Neural cell (in vitro differentiated cells): Measurements from ENCODE around the gene TM9SF3.

Experiments used
- CTCF ChIP-seq: fragments of 450-650 bp; IDR thresholded peaks from 2 replicates; pipeline ENCODE4 v1.5.1; 2014; ENCODE audit warnings: antibody characterized with exemption, mild to moderate bottlenecking, moderate library complexity; ENCODE audit not compliant: poor library complexity, severe bottlenecking
- EZH2 ChIP-seq: fragments of 200-600, 300-800 bp; shearing (Covaris generic), sonication (generic); IDR thresholded peaks from 2 replicates; pipeline ENCODE4 v1.6.1; 2014; ENCODE audit warnings: antibody characterized with exemption, low read length, borderline replicate concordance, mild to moderate bottlenecking; ENCODE audit not compliant: insufficient read depth, poor library complexity, severe bottlenecking
- POLR2AphosphoS5 ChIP-seq: IDR thresholded peaks from 2 replicates; pipeline ENCODE4 v1.6.1; 2012
- RAD21 ChIP-seq: fragments of 450-650 bp; conservative IDR thresholded peaks from 2 replicates; pipeline ENCODE4 v1.6.1; 2014; ENCODE audit warnings: antibody characterized with exemption, mild to moderate bottlenecking, moderate library complexity

GRCh38 chr10:96496281-96496925, 90.4 kb downstream of the TM9SF3 start:
- no peak for TF ChIP-seq CTCF
- TF ChIP-seq RAD21 = no peak
- TF ChIP-seq EZH2 = no peak
- TF ChIP-seq POLR2AphosphoS5 = no peak
